HG03520 (cell line): ENCODE measurements around the gene FTL.

ENCODE experiments used
- ATAC-seq: cut with Tn5 transposase; IDR thresholded peaks from one replicate; pipeline ENCODE4 v1.9.1; 2021; ENCODE audit warnings: mild to moderate bottlenecking, moderate library complexity; ENCODE audit not compliant: unreplicated experiment

The FTL gene

DNA sequence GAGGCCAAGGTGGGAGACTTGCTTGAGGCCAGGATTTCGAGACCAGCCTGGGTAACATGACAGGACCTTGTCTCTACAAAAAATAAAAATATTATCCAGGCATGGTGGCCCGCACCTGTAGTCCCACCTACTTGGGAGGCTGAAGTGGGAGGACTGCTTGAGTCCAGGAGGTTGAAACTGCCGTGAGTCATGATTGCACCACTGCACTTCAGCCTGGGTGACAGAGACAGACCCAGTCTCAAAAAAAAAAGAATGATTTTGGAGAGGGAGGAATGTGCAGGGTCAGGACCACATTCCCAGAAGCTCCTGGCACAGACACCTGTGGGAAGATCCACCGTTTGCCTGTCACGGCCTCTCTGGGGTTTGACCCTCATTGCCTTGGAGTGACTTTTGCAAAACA lies 19.7 kb upstream of the FTL start:
- ATAC-seq: no peak

DNA sequence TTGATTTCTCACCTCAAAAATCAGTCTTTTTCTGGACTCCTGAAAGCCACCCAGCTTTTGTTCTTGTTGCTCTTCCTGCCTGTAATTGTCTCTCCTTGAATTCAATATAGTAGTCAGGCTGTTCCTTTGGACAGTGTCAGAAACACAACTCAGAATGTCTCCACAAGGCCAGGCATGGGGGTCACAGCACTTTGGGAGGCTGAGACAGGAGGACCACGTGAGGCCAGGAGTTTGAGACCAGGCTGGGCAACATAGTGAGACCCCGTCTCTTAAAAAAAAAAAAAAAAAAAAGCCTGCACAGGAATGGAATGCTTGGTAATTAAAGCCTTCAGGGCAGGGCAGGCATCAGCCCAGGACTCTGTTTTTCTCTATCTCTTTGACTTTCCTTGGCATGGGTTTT lies 19.3 kb upstream of the FTL start:
- no peak for ATAC-seq

DNA sequence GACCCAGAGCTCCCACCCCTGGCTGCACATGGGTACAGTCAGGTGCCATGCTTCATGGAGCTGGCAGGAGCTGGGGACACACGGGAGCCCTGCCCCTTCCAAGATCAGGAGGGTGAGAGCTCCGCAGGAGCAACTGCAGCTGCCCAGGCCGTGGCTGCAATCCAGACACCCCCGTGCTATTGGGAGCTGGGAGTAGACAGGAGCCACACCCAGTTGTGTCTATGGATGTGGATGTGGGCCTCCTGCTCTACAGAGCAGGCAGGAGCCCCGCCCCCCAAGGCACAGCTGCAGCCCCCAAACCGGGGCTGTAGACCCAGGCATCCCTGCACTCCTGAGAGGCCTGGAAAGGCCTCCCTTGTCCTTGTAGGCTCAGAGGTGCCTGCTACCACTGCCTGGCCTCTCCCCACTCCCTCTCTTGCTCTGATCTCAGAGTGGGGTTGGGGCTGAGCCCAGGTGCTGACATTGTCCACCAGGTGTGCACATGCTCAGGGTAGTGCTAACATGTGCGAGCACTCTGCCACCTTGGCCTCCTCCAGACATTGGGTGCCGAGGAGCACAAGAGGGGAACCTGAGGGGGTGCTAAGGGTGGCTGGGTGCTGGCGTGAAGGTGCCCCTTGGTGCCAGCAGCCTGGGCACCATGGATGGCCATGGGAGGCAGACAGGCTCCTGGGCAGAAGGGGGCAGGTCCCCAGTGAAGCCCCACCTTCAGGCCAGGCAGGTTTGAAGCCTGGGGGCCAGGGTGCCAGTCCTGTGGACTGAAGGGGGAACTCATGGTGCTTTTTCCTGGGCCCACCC lies 18.4 kb upstream of the FTL start:
- no peak for ATAC-seq

DNA sequence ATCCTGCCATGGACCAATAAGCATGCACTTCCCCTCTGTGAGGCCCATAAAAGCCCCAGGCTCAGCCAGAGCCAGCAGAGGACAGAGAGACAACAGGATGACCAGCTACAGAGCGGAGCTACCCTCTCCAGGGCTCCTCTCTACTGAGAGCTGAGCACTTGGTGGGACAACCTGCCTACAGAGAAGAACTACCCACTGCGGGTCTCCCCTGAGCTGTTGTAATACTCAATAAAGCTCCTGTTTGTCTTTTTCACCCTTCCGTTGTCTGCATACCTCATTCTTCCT lies 17.9 kb upstream of the FTL start:
- ATAC-seq: no peak

DNA sequence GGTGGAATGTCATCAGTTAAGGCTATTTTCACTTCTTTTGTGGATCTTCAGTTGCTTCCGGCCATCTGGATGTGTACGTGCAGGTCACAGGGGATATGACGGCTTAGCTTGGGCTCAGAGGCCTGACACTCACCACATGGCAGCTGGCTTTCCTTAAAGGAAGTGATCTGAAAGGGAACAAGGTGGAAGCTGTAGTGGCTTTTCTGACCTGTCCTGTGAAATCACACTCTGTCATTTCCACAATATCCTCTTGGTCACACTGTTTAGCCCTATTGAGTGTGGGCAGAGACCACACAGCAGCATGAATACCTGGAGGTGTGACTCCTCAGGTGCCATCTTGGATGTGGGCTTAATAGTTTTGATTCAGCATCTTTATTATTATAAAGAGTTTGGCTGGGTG lies 14.9 kb upstream of the FTL start:
- ATAC-seq: no peak

DNA sequence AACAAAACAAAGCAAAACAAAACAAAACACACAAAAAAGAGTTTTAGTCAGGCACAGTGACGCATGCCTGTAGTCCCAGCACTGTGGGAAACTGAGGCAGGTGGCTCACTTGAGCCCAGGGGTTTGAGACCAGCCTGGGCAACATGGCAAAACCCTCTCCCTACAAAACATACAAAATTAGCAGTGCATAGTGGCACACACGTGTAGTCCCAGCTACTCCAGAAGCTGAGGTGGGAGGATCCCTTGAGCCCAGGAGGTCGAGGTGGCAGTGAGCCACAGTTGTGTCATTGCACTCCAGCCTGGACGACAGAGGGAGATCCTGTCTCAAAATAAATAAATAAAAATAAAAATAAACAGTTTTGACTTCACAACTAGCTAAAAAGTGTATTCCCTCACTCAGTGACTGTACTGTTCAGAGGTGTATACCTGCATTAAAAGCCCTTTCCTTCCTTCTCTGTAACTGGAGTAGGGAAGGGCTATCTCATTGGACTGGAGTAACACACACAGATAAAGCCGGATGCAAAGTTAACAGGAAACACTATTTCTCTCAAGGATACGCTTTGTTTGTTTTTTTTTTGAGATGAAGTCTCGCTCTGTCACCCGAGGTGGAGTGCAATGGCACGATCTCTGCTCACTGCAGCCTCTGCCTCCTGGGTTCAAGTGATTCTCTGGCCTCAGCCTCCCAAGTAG lies 14.1 kb upstream of the FTL start:
- ATAC-seq: no peak

DNA sequence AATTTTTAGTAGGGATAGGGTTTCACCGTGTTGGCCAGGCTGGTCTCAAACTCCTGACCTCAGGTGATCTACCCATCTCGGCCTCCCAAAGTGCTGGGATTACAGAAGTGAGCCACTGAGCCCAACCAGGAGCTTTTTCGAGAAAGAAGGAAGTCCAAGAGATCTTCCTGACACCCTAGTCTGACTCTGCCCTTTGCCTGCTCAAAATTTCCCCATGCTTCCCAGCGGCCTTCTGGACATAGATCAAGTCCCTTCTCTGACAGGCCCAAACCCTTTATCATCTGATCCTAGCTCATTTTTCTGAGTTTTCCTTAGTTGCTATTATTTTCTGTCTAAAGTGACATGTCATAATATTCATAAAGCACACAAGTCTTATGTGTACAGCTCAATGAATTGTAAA lies 12.0 kb upstream of the FTL start:
- no peak for ATAC-seq

DNA sequence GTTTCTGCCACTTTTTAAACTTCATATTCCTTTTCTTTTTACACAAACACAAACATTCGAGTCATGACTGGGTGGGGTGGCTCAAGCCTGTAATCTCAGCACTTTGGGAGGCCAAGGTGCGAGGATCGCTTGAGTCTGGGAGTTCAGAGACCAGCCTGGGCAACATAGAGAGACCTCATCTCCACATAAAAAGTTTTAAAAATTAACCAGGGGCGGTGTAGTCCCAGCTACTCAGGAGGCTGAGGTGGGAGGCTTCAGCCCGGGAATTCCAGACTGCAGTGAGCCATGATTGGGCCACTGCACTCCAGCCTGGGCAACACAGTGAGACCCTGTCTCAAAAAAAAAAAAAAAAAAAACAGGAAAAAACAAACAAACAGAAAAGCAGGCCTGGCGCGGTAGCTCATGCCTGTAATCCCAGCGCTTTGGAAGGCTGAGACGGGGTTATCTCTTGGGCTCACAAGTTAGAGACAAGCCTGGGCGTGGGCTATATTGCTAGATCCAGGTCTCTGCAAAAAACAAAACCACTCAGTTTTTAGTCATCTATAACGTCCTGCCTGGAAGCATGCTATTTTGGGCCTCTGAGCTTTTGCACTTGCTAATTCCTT lies 11.0 kb upstream of the FTL start:
- no peak for ATAC-seq

DNA sequence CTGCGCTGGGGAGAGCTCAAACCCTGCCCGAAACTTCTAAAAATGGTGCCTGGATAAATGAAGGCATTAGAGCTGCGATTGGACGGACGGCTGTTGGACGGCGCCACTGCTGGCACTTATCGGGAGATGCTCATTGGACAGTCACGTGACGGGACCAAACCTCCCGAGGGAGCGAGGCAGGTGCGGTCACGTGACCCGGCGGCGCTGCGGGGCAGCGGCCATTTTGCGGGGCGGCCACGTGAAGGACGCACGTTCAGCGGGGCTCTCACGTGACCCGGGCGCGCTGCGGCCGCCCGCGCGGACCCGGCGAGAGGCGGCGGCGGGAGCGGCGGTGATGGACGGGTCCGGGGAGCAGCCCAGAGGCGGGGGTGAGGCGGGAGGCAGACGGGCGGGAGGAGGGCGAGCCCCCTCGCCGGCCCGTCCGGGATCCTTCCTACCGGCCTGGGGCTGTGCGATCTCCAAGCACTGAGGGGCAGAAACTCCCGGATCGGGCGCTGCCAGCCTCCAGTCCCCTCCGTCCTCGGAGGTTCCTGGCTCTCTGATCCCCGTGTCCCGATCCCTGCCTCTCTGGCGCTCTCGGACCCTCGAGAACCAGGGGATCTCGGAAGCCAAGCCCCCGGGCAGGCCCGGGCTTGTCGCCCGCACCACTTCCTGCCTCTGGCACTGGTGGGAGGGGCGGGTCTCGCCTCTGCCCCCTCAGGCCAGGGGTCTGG lies 10.4 kb upstream of the FTL start, which contains the start of gene BAX:
TSS of gene BAX (plus strand) at position 281 of the 713 bp plus-strand sequence. CDS start at position 335, 54 bp downstream.
- ATAC-seq: peak; percentile 83

DNA sequence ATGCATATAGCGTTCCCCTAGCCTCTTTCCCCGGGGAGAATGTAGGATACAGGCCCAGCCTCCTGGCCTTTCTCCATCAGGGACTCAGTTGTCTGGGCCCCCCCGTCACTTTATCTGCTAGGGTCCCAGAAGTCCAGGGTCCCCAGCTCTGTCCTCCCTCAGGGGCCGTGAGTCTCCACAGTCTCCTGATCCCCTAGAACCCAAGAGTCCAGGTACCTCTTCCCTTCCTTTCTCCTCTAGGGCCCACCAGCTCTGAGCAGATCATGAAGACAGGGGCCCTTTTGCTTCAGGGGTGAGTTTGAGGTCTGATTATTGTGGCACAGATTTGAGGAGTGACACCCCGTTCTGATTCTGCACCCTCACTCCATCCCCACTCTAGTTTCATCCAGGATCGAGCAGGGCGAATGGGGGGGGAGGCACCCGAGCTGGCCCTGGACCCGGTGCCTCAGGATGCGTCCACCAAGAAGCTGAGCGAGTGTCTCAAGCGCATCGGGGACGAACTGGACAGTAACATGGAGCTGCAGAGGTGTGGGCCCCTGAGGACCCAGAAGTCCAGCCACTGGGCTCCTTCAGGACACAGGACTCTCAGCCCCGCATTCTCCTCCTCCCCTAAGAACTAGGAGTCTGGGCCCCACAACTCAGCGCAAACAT lies 9.7 kb upstream of the FTL start:
- no peak for ATAC-seq

DNA sequence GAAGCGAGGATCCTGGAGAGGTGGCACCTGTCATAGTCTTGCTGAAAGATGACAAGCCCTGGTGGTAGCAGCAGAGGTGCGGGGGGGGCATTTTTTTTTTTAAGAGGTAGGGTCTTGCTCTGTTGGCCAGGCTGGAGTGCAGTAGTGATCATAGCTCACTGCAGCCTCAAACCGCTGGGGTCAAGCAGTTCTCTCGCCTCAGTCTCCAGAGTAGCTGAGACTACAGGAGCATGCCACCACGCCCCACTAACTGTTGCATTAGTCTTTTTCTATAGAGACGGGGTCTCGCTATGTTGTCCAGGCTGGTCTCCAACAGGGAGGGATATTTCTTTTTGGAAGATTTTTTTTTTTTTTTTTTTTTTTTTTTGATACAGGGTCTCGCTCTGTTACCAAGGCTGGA lies 7.1 kb upstream of the FTL start:
- no peak for ATAC-seq

DNA sequence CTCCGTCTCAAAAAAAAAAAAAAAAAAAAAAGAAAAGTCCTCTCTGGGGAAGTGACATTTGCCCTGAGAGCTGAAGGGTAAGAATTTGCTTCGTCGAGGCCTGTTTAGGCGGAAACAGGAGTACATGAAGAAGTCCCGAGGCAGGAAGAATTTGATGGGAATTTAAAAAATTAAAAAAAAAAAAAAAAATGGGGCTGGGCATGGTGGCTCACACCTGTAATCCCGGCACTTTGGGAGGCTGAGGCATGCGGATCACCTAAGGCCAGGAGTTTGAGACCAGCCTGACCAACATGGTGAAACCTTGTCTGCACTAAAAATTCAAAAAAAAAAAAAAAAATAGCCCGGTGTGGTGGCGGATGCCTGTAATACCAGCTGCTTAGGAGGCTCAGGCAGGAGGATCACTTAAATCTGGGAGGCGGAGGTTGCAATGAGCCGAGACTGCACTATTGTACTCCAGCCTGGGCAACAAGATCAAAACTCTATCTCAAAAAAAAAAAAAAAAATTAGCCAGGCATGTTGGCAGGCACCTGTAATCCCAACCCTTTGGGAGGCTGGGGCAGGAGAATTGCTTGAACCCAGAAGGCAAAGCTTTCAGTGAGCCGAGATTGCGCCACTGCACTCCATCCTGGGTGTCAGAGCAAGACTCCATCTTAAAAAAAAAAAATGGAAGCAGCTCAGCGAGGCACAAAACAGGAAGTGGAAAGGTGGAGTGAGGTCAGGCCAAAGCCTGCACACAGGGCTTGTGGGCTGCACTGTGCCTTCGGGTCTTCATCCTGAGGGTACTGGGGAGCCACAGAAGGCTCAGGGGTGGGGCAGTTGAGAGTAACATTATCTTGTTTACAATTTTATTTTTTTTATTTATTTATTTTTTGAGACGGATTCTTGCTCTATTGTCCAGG lies 5.5 kb upstream of the FTL start:
- no peak for ATAC-seq

DNA sequence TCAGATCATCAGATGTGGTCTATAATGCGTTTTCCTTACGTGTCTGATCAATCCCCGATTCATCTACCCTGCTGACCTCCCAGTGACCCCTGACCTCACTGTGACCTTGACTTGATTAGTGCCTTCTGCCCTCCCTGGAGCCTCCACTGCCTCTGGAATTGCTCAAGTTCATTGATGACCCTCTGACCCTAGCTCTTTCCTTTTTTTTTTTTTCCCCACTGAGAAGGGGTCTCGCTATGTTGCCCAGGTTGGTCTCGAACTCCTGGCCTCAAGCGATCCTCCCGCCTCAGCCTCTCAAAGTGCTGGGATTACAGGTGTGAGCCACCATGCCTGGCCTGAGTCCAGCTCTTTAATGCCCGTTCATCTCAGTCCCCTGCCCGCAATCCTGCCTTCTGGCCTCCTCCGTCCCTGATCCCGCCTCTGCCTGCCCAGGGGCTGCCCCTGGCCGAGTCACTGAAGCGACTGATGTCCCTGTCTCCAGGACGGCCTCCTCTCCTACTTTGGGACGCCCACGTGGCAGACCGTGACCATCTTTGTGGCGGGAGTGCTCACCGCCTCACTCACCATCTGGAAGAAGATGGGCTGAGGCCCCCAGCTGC lies 4.0 kb upstream of the FTL start:
- no peak for ATAC-seq

DNA sequence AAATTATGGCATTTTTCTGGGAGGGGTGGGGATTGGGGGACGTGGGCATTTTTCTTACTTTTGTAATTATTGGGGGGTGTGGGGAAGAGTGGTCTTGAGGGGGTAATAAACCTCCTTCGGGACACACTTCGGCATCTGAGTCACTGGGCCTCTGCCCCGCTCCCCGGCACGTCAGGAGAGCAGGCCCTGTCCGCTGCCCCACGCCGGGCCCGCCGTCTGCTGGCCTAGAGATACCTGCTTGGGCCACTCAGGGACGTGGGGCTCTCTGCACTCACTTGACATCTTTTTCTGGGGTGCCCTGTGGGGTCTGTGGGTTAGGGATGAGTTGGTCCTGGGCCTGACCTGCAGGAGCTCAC lies 3.5 kb upstream of the FTL start:
- ATAC-seq: no peak

DNA sequence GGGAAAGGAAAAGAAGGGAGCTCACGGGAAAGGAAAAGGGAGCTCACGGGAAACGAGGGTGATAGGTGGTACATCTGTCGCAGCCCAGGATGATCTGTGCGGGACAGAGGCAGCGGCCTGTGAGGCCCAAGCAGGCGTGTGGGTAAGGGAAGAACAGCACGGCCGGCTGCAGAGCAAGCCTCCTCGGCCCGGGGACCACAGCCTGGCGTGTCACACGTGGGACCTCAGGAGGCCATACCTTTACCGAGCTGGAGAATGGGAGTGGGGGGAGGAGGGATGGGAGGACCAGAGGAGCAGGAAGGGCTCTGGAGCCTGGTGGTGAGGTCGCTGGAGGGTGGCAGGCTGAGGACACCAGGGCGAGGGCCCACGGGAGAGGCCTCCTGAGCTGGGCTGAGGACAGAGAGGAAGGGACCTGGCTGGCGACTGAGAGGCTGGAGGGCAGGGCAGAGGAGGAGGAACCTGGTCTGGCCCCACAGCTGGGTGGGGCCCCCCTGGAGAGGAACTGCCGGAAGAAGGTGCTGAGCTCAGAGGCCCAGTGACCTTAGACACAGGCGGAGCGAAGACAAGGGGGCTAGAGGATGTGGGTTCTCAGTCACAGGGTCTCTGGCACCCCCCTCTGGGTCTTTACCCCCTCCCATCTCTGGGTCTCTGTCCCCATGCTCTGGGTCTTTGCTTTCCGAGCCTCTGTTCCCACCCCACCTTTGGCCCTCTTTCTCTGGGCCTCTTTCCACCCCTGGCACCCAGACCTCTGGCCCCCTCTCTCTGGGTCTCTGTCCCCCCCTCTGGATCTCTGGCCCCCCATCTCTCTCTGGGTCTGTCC lies 2.9 kb upstream of the FTL start:
- ATAC-seq: no peak

DNA sequence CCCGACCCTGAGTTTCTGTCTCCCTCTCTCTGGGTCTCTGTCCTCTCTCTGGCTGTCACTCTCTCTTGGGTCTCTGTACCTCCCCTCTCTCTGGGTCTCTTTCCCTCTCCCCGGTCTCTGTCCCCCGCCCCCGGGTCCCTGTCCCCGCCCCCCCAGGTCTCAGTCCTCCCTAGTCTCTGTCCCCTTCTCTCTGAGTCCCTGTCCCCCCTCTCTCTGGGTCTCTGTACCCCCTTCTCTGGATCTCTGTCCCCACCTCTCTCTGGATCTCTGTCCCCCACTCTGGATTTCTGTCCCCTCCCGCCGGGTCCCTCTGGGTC lies 2.3 kb upstream of the FTL start:
- no peak for ATAC-seq

DNA sequence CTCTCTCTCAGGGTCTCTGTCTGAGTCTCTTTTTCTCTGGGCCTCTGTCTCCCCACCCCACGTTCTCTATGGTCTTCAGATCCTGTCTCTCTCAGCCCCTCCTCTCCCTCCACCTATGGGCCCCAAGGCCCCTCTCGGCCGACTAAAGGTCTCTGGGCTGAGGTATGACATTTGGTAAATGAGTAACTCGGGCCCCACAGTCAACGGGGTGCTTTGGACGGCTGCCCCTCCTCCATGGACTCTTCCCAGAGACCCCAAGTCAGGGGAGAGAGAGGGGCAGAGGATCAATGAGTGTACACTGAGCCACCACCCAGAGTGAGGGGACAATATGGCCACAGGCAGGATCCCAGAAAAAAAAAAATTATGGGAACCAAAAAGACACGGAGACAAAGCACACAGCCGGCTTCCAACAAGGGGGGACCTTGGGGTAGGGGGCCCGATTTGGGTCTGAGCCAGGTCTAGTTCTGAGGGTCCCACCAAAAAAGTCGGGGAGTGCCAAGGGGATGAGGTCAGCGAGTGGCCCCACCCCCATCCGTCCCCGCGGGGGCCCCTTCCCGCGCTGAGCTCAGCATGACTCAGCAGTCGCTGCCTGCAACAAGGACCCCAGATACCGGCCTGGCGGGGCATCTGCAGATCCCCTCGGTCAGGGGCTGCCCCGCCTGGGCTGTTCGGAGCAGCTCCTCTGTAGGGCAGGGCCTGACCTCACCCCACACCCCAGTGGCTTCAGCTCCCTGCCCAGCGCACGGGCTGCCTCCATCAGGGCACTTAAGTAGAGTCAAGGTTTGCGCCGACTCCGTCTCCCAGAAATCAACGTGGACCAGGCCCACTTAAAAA lies 1.5 kb upstream of the FTL start:
- ATAC-seq: peak; percentile 25
